ENCODE data around the gene NR5A2.

- TF ChIP-seq CTCF (IDR thresholded peaks at IDR 0.05) = no peak
- no peak for TF ChIP-seq POLR2A (IDR thresholded peaks at IDR 0.05)
- no peak for TF ChIP-seq EP300 (IDR thresholded peaks at IDR 0.05)
Observed at GRCh38 chr1:200046115-200046514, 18.6 kb downstream of the NR5A2 start.
